ENCODE data around the gene SPAG16.
"Not testable (repeated sequence)": the region's sequence is repeated elsewhere in the genome, so short reads cannot be mapped to it uniquely, and the experiment has no call there.

Gene SPAG16

DNA sequence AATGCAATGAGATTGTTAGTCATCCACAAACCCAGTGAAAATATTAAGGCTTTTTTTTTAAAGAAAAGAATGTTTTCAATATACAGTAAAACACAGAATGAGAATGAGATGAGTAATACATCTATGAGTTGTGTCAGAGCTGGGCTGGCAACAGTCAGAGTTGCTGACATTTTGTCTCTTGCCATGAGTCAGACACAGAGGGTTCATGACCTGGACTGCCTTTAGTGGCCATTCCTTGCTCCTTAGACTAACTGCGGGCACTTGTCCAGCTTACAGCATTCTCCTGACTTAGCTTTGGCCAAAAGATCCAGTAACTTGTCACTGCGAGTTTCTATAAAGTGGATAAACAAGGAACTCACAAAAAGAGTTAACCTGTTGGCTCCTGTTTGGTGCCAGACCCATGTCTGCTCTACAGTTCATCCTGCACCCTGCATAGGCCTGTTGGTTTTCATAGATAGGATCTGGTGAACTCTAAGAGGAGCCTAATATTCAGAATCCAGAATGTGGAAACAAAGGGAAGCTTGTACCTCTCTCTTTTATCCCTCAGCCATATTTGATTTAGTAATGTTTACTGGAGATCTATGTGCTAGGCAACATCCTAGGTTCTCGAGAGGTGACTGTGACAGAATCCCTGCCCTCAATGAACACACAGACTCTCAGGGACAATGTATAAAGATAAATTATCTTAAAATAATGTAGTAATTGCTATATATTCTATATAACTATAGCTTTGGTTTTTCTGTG lies 735.1 kb downstream of the SPAG16 start:
- no peak for DNase-seq

DNA sequence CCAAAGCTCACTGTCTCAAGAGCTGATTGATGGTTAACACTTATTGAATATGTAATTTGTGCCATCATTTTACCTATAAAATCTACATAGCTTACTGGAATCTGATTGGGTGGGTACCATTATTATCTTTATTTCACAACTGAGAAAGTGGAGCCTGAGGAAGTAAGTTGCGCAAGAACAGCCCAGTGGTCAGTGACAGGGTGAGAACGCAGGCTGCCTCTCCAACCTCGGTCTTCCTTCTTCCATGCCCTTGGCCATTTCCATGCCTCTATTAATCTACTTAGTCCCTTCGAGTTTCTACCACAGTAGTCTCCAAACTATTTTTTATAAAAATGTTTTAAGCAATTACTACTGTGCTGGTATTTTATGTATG lies 735.7 kb downstream of the SPAG16 start:
- DNase-seq: no peak

DNA sequence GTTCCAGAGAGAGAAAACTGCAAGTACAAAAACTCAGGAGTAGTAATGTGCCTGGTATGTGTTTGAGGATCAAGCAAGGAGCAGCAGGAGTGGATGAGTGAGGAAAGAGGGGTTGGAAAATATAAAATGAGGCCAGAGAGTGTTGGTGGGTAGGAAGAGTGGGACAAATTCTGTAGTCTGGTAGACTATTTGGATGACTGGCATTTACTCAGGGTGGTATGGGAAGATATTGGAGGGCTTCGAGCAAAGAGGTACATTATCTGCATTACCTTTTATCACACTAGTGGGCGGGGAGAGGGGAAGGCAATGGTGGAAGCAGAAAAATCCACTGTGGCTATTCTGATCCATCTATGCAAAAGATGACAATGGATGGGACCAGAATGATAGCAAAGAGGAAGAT lies 744.9 kb downstream of the SPAG16 start:
- DNase-seq: no peak

DNA sequence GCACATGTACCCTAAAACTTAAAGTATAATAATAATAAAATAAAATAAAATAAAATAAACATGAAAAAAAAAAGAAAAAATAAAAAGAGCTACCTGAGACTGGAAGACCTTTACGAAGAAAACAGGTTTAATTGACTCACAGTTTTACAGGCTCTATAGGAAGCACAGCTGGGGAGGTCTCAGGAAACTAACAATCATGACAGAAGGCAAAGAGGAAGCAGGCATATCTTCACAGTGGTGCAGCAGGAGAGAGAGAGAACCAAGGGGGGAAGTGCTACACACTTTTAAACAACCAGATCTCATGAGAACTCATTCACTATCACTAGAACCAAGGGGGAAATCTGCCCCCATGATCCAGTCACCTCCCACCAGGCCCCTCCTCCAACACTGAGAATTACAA lies 747.3 kb downstream of the SPAG16 start:
- no peak for DNase-seq

DNA sequence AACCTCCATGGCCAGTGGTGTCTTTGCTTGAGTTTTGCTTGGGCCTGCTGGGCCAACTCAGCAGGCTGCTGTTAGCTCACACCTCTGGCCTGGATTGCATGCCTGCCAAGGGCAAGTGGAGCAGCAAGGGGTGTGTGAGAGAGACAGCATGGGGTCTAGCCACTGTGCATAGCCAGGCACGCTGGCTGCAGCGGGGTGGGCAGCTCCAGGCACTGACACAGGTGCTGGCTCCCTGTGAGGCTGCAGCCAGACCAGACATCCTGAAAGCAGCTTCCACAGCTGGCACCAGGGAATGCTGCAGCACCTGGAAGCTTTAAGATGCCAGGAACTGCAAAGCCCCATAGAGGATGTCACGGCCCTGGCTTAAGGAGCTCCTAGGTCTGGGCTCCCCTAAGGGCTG lies 750.2 kb downstream of the SPAG16 start:
- no peak for DNase-seq

DNA sequence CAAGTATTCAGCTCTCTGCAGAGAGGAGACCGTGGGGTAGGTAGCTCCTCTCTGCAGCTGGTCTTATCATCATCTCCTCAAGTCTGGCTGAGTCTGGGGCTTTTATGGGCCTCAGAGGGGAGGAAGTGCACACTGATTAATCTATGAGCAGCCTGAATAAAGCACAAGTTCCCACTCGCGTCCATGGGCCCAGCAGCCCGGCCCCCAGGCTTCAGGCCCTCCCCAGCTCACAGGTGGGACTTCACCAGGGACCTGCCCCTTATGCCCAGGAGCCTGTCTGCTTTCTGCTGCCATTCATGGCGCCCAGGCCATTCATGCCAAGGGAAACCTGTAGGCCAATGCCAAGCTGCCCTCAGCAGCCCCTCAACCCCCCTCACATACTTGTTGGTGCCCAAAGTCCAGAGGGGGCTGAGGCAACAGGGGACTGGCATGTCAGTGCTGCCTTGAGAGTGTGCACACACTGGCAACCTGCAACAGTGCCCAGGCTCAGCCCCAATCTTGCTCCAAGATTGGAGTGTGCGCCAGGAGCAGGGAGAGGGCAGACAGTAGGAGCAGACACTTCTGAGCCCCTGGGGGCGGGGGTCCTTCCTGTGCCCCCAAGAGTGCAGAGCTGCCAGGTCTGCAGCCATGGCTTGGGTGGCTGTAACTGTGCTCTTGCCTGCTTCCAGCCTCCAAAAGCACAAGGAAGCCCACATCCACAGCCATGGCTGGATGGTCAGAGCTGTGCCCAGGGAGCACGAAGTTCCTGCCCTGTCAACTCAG lies 751.0 kb downstream of the SPAG16 start:
- no peak for DNase-seq

DNA sequence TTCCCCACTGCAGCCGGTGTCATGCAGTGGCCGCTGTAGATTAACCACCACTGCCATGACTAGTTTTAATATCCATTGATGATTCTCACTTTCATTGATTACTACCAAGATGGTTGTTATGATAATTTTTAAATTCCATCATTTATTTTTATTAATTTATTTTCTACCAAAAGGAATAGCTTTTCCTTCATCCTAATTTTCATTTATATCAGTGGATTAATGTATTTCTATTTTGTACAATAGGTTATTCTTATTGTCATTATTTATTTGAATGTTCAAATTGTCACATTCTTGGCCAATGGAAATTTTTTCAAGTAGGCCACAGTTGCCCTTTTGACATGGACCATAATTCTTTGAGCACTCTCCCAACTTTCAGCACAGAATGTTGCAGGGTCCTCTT lies 751.7 kb downstream of the SPAG16 start:
- DNase-seq: no peak

DNA sequence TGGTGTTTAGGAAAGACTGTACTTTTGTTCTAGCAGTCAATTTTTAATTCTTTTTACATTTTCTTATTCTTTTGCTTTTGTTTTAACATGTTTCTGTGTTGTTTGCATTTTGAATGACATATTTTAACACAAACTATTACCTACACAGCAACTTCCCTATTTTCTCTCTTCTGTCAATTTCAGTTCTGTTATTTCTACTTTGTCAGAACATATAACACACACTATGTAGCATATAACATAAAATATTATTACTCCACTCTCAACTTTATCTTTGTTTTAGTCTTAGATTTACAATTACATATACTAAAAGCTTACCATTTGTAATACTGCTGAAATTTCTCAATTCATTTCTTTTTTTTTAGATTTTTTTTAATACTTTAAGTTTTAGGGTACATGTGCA lies 753.9 kb downstream of the SPAG16 start:
- no peak for DNase-seq

DNA sequence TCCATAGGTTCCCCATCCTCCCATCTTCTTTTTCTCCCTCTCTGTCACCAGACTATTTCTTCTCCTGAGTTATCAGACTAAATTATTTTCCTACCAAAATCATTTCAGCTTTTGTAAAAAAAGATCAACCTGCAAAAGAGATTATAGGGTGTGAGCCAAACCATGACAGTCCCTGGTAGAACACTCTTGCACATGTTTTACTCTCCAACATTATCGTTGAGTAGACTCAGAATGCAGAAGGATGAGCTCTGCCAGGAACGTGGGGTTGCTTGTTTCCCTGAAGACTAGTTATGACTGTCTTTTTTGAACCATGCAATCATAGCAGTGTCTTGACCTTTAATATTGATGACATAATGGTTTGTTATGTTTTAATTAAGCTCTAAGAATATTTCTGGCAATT lies 766.5 kb downstream of the SPAG16 start:
- no peak for DNase-seq

DNA sequence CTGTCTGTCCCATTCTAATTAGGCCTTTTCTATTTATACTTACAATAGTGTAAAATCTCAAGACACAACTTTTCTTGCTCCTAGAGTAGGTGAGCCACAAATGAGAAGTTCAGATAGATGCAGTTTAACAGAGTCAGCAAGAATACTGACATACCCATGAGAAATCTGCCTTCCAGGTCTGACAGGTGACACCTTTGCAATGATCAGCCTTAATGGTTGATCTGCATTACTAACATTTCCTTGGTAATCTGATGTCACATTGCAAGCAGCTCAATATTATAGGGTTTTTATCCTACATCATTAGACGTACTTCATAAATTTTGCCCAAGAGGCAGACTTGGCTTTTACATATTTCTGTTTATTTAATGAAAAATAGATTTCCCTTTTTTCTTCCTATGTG lies 767.3 kb downstream of the SPAG16 start:
- DNase-seq: no peak

DNA sequence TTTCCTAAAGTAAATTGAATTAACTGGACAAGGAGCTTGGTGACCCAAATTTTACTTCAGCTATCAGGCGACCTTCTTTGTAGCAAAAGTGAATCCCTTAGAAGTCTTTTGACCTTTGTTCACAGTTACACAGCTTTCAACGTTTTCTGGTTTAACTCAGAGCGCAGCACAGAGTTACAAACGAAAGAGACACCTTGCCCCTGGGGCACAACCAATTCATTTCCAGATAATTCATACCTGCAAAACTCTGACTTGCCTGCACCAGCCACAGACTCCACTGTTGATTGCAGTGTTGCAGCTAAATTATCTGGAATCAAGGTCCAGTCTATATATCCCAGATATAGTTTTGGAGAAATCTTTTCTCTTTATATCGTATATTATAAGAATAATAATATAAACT lies 768.0 kb downstream of the SPAG16 start:
- DNase-seq: no peak

DNA sequence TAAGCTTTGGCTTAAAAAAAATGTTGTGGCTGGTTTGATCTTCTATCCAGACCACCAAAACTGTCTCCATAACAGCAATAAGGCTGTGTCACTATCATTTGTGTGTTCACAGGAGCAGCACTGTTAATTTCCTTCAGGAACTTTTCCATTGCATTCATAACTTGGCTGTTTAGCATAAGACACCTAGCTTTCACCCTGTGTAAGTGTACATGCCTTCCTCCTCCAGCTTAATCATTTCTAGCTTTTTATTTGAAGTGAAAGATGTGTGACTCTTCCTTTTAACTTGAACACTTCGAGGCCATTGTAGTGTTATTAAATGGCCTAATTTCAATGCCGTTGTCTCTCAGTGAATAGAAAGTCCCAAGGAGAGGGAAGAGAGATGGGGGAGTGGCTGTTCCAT lies 773.7 kb downstream of the SPAG16 start:
- DNase-seq: no peak

DNA sequence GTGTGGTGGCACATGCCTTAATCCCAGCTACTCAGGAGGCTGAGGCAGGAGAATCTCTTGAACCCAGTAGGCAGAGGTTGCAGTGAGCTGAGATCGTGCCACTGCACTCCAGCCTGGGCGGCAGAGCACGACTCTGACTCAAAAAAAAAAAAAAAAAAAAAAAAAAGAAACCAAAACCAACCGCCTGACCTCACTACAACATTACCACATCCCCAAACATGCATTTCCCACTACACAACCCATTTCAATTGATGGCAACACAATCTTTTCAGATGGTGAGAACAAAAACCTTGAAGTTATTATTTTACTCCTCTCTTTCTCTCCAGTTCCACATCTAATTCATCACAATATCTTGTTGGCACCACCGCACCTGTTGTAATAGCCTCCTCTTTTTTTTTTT lies 778.0 kb downstream of the SPAG16 start:
- DNase-seq: not testable (repeated sequence)

DNA sequence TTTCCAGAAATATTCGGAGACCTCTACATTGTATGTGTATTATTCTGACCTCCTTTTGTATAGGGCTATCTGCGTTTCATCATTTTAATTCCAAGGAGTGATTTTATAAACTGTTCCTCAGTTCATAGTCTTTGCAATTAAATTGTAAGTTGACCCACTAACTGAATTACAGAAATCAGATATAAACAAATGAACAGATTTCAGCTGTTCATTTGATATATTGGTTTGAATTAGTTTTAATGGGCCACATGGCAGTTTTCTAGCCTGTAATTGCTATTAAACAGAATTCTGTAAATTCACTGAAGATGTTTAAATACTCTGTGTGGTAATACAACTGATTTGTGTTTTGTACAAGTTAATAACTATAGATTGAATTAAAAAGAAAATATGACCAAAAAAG lies 780.2 kb downstream of the SPAG16 start:
- no peak for DNase-seq

DNA sequence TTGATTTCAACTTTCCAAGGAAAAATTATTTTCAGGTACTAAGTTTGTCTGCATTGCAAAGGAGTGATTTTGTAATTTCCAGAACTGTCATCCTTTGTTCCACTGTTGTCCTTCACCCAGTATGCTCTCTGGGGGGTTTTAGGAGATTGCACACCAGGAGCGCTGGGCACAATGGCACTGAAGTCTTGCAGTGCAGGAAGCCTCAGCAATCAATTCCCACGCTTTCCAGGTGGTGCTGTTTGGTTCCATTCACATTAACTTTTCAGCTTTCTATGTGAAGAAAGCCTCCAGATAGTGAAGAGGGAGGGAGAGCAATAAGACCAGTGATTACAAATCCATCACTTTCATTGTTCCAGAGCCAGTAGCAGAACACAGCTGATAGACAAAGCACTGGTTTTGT lies 782.6 kb downstream of the SPAG16 start:
- DNase-seq: peak; percentile 69

DNA sequence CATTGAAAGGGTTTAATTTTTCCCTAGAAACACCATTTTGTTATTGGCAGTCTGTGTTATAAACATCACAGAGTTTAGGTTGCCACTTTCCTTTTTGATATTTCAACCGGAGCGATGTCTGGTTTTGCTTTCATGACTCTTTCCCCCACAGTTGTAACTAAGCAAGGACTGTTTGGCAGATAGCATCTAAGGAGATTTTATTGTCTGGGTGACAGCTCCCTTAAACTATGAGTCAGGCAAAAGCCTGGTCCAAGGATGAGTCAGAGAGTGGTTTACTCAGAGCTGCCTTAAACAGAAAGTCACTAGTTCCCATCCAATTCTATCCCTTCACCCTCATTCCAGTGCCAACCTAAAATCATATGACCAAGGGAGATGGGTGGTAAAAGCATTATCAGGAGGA lies 785.0 kb downstream of the SPAG16 start:
- no peak for DNase-seq

DNA sequence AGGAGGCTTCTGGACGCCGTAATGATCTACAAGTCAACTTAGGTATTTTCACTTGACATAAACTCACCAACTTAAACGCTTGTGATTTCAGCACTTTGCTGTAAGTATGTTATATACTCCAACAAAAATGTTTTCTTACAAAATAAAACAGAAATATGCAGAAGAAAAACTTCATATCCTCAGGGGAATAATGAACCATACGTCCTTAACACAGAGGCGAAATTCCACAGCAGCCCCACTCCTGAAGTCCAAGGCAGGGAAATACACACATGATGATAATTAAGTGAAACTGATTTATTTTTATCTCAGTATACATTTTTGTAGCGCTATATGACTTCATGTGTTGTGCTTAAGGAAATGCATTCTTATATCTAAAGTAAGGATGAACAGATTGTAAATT lies 791.2 kb downstream of the SPAG16 start:
- DNase-seq: no peak

DNA sequence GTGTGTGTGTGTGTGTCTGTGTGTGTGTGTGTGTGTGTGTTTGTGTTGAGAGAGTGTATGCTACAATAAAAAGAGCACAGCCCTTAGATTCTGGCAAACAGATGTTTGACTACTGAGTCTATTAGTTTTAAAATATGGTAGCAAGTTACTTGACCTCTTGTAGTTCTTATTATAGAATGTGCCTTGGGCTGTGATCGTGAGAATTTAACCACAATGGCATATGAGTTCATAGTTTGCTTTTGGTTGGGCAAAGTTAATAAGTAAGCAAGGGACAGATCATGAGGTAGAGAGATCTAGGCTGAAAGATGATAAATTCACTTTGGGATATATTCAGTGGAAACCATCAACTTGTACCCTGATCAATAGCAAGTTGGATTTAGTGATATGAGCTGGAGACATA lies 792.3 kb downstream of the SPAG16 start:
- no peak for DNase-seq

DNA sequence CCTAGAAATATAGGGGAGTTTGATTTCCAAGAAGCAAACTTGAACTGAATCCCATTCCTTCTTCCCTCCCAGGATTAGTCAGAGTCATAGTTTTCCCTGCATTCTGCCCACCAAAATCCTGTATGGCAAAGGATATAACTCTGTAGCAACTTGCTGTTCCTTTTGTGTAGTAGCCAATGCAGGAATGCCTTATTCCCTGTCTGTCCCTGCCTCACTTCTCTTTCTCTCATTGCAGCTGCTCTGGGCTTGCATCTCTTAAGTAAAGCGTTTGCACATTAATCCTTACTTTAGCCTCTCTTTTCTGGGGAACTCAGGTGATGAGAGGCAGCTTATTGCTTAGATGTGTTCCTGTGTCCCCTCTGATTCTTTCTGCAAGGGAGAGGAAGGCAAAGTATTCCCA lies 793.5 kb downstream of the SPAG16 start:
- DNase-seq: no peak

DNA sequence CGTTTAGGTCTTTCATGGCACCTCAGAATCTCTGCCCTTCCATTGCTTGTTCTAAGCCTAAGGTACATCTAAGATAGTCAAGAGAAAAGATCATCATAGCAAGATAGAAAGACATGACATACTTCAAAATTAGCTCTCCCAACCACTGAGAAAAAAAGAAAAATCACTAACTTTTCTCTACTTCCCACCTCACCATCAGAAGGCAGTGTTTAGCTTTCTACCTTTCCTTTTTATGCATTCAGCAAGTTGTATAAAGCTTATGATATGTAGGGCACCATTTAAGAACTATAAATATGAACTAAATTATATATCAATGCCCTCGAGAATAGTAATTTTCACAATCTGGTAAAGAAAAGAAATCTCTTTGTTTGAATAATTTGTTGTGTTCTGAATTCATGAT lies 794.8 kb downstream of the SPAG16 start:
- no peak for DNase-seq

DNA sequence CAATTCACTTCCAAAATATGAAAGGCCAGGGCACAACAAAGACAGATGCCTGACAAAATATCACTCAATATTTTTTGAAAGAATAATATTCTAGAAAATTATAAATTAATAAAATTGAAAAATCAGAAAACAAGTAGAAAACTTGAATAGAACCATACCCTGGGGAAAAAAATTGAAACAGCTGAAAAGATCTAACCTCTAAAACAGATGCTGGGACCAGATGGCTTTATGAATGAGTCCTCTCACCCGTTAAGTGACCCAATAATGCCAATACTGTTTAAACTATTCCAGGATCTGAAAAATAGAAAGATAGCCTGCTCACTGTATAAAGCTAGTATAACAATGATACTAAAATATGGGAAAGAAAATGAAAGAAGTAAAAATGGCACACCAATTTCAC lies 804.3 kb downstream of the SPAG16 start:
- DNase-seq: no peak

DNA sequence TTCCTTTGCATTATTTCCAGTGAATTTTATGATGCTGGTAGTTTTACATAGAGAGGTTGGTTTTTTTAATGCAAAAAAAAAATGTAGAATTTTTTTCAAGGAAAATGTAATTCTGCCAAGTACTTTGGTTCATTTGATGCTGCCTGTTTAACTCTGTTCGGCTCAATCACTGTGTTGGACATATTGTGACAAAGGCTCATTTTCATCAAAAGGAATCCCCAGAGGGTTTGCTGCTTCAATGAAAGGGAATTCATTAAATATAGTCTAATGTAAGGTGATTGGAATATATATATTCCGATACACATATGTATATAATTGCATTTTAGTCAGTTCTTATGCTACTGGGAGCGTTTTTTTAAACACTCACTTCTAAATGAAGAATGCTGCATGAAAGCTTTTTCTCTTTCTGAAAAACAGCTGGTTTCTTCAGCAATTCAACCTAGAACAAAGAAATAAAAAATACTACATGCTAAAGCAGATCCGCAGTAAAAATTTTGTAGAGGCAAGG lies 812.0 kb downstream of the SPAG16 start:
- DNase-seq: no peak

DNA sequence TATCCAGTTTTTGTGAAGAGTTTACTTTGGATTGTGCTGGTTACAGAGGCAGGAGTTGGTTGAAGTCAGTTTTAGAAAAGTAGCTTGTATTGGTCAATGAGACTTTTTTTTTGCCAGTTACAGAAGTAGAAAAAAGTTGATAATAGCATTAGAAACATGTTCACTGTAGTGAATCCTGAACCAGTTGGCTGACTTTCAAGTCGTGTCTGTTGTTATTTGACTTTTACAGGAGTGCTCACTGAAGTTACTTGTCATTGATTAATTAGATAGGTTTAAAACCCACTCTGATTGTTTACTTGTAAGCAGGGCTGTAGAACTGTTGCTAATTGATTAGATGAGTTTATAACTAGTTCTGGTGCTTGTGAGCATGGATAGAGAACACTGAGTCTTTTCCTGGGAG lies 814.5 kb downstream of the SPAG16 start:
- DNase-seq: no peak

DNA sequence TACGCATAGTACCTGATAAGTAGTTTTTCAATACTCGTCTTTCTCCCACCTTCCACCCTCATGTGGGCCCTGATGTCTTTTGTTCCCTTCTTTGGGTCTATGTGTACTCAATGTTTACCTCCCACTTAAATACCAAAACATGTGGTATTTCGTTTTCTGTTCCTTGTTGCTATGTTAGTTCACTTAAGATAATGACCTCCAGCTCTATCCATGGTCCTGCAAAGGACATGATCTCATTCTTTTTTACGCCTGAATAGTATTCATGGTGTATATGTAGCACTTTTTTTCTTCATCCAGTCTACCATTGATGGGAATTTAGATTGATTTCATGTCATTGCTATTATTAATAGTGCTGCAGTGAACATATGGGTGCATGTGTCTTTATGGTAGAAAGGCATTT lies 816.2 kb downstream of the SPAG16 start:
- no peak for DNase-seq
